ENCODE measurements around the gene RAPGEF5.

DNA sequence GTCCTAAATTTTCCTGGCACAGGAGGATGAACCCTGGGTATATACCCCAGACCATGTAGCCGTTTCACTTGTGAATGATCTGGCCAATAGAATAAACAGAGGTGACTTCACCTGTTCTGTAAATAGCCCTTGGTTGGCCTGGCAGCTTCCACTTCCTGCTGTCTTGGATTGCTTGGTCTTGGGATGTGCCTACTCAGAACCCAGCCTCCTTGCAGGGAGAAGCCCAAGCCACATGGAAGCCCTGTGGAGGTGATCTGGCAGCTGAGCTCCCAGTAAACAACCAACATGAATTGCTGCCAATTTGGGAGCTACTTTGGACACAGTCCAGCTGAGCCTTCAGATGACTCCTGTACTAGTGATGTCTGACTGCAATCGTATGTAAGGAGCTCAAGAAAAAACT, 4.8 kb upstream of the RAPGEF5 start:
- no peak for TF ChIP-seq POLR2A (IDR thresholded peaks at IDR 0.05; ENCODE audit: low read length)
- TF ChIP-seq GATA1 (IDR thresholded peaks at IDR 0.05; ENCODE audit: low read depth, low read length): no peak

Measured in erythroblast (primary cell).